Body of pancreas (tissue), 4 donors: ENCODE measurements around the gene NME3. TPM values are rescaled to one million over a fixed set of nuclear protein-coding genes. Genes with fewer than 3 reads are reported as not detected.

ENCODE experiments used
- ATAC-seq: fragments of 150-250 bp; one replicate; pipeline ENCODE4 v1.9.1; 2016
- DNase-seq, 4 donors: peaks; one replicate each; pipeline ENCODE4 v3.0.0-alpha.2; 2019
- H3K27ac ChIP-seq, 4 donors: fragments of 200-600 bp; sonication (generic); 1 replicate in 3 of 4; 2 replicates in 1 of 4; pipeline versions ENCODE4 v1.5.1 to v1.6.1; 2016 to 2019; ENCODE audit warnings: mild to moderate bottlenecking in 1 of 4, mixed read lengths in 1 of 4, moderate library complexity in 1 of 4
- H3K27me3 ChIP-seq, 2 donors: fragments of 200-600 bp; sonication (generic); one replicate each; pipeline ENCODE4 v1.6.0; 2016; ENCODE audit warnings: mild to moderate bottlenecking in 1 of 2
- H3K36me3 ChIP-seq, 2 donors: fragments of 200-600 bp; sonication (generic); replicated peaks in 1 of 2; 2 replicates each; pipeline ENCODE4 v1.5.1; 2016; ENCODE audit warnings: low read depth in 2 of 2; ENCODE audit not compliant: insufficient read depth in 1 of 2
- H3K4me1 ChIP-seq: fragments of 200-600 bp; sonication (generic); one replicate; pipeline ENCODE4 v1.6.0; 2016
- H3K4me3 ChIP-seq, 2 donors: fragments of 200-600 bp; sonication (generic); 1 replicate in 1 of 2; 2 replicates in 1 of 2; pipeline ENCODE4 v1.5.1; 2016 to 2019
- H3K9me3 ChIP-seq, 3 donors: fragments of 200-600 bp; sonication (generic); 1 replicate in 2 of 3; 2 replicates in 1 of 3; pipeline ENCODE4 v1.5.1; 2016
- CTCF ChIP-seq, 7 experiments: fragments of 450-650 bp in 4 of 7; fragments of 200-600 bp in 3 of 7; sonication (generic) in 3 of 7; IDR thresholded peaks; one replicate each; pipeline ENCODE4 v1.5.1; 2016 to 2019; ENCODE audit warnings: antibody characterized with exemption in 7 of 7
- POLR2A ChIP-seq, 3 donors: fragments of 450-650 bp; IDR thresholded peaks; one replicate each; pipeline ENCODE4 v1.6.1; 2016; ENCODE audit warnings: antibody characterized with exemption in 3 of 3, mild to moderate bottlenecking in 2 of 3
- WGBS, 2 donors: methylation state at CpG; one replicate each; pipeline ENCODE4 v1.1.5; 2017; 5-methylcytosine and 5-hydroxymethylcytosine counted together
- intact Hi-C: fragments of 100-400 bp; cut with DNase I; formaldehyde crosslinking; loops from one replicate; pipeline ENCODE4 v1.15.1; 2023
- total RNA-seq, 2 donors: library from RNA; depleted of rRNA; stranded (reverse); fragments of >200 nt; gene quantifications; one replicate each; pipeline ENCODE4 v1.1.0, GENCODE V29; 2016

The NME3 gene
- total RNA-seq, 2 donors from 2014 or later, result 62.8 to 113 TPM

- Histone ChIP-seq H3K36me3 (peaks cover 0 to 5% of the 10 kb centered on the region in 2 donors), H3K27me3 (no peaks in the 10 kb centered on the region), H3K4me3 (no peak overlapping the region), H3K27ac (no peak overlapping the region), H3K4me1 (no peaks in the 10 kb centered on the region), H3K9me3 (no peaks in the 10 kb centered on the region)
- ATAC-seq (peak; percentile 12), DNase-seq (no peak)
- WGBS, 2 donors, result 93 to 98% methylated on average over 7 to 18 of the region's 19 CpGs
- no peak for TF ChIP-seq POLR2A (IDR thresholded peaks at IDR 0.05)
- no peak for TF ChIP-seq CTCF (IDR thresholded peaks at IDR 0.05)
- intact Hi-C loops, result no loop called here
Measured at GRCh38 chr16:1741553-1742165, 29.7 kb downstream of the NME3 start.

- H3K9me3 ChIP-seq, result no peaks in the 10 kb centered on the region
- TF ChIP-seq CTCF (IDR thresholded peaks at IDR 0.05), result no peak
- no peak for TF ChIP-seq POLR2A (IDR thresholded peaks at IDR 0.05)
- DNase-seq (no peak), ATAC-seq (no peak)
- H3K4me1 ChIP-seq, result no peaks in the 10 kb centered on the region
- H3K27ac ChIP-seq, result no peak overlapping the region
- 94% methylated on average over 24 to 27 of the region's 30 CpGs for WGBS, 2 donors
- H3K36me3 ChIP-seq, result peaks cover 0 to 2% of the 10 kb centered on the region in 2 donors
- intact Hi-C loops, result no loop called here
- H3K4me3 ChIP-seq, result no peak overlapping the region
- H3K27me3 ChIP-seq, result no peaks in the 10 kb centered on the region
Measured at GRCh38 chr16:1740781-1741490, 30.4 kb downstream of the NME3 start.

GRCh38 chr16:1740234-1740633 lies 31.1 kb downstream of the NME3 start:
- Histone ChIP-seq H3K9me3 (no peaks in the 10 kb centered on the region), H3K27me3 (no peaks in the 10 kb centered on the region), H3K4me1 (no peaks in the 10 kb centered on the region), H3K36me3 (peaks cover 0 to 2% of the 10 kb centered on the region in 2 donors), H3K27ac (no peak overlapping the region), H3K4me3 (no peak overlapping the region)
- ATAC-seq (no peak), DNase-seq (no peak)
- intact Hi-C loops, result no loop called here
- WGBS, 2 donors, result 95% methylated on average over 33 of the region's 33 CpGs
- no peak for TF ChIP-seq CTCF (IDR thresholded peaks at IDR 0.05)
- no peak for TF ChIP-seq POLR2A (IDR thresholded peaks at IDR 0.05)

- H3K9me3 ChIP-seq, result no peaks in the 10 kb centered on the region
- H3K4me1 ChIP-seq, result no peaks in the 10 kb centered on the region
- H3K4me3 ChIP-seq, result no peak overlapping the region
- ATAC-seq, result no peak
- DNase-seq, result no peak
- H3K27me3 ChIP-seq, result no peaks in the 10 kb centered on the region
- intact Hi-C loops, result no loop called here
- TF ChIP-seq POLR2A (IDR thresholded peaks at IDR 0.05) (no peak), CTCF (IDR thresholded peaks at IDR 0.05) (no peak)
- peaks cover 0 to 19% of the 10 kb centered on the region in 2 donors for H3K36me3 ChIP-seq
- no peak overlapping the region for H3K27ac ChIP-seq
- WGBS, 2 donors, result 93 to 96% methylated on average over 9 to 22 of the region's 22 CpGs
Measured at GRCh38 chr16:1734816-1735215, 36.5 kb downstream of the NME3 start.
